Activated CD4-positive, alpha-beta T cell treated with anti-CD3 and anti-CD28 coated beads, Interleukin-2, amount 10 ng/mL, durations not matched to agents 7 days and 5 days (primary cell): ENCODE results near the gene PPP1R14B. TPM values are rescaled to one million over a fixed set of nuclear protein-coding genes. Genes with fewer than 3 reads are reported as not detected.

Source experiments
- CTCF ChIA-PET: fragments of 350-600 bp; sonication (Branson Sonifier 250); formaldehyde crosslinking; loops from one replicate; lab custom pipeline; 2021; ENCODE audit warnings: antibody characterized with exemption; lab: Charles Lee
- POLR2A ChIA-PET: fragments of 350-600 bp; sonication (Branson Sonifier 250); formaldehyde crosslinking; loops from one replicate; lab custom pipeline; 2021; ENCODE audit warnings: antibody characterized with exemption; lab: Charles Lee
- DNase-seq: peaks from one replicate; pipeline ENCODE4 v3.0.0-alpha.2; 2020
- H3K27ac Mint-ChIP-seq: one replicate; pipeline ENCODE4 v1.8.0; 2021; ENCODE audit warnings: mild to moderate bottlenecking, moderate library complexity, mixed read lengths
- H3K27me3 Mint-ChIP-seq: one replicate; pipeline ENCODE4 v1.8.0; 2021; ENCODE audit warnings: mixed read lengths
- H3K36me3 Mint-ChIP-seq: one replicate; pipeline ENCODE4 v1.8.0; 2021; ENCODE audit warnings: low read depth, mixed read lengths
- H3K4me1 Mint-ChIP-seq: one replicate; pipeline ENCODE4 v1.8.0; 2021; ENCODE audit warnings: mixed read lengths
- H3K4me3 Mint-ChIP-seq: one replicate; pipeline ENCODE4 v1.8.0; 2021; ENCODE audit warnings: mild to moderate bottlenecking, moderate library complexity, mixed read lengths
- H3K9me3 Mint-ChIP-seq: one replicate; pipeline ENCODE4 v1.8.0; 2021; ENCODE audit warnings: mixed read lengths
- total RNA-seq, 2 experiments: library from RNA; stranded (reverse); gene quantifications; one replicate each; pipeline ENCODE4 v1.2.3, GENCODE V29; 2021

The PPP1R14B gene
- total RNA-seq, 2 experiments from 2014 or later, result 81.1 to 86.0 TPM

DNA sequence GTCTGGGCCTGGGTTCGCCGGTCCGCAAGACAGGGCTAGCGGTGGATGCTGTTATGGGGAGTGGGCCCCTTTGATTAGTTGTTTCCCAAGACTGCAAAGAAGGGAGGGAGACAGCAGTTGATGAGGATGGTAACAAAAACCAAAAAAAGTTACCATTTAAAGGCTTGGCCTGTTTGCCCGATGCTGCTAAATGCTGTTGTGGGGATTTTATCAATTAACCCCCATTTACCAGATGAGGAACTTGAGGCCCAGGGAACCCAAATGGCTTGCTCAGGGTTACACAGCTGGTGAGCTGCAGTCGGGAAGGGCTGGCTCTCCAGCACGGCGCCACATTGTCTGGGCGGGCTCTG is 24.1 kb downstream of the PPP1R14B start:
- POLR2A ChIA-PET, result interaction anchor here (0.6 kb wide), 1 partner anchor 31 kb away, joined by 3 read pairs; no protein-coding TSS in a partner anchor
- Mint-ChIP-seq H3K4me1 (peaks cover 20% of the 10 kb centered on the region), H3K27me3 (no peaks in the 10 kb centered on the region), H3K9me3 (no peaks in the 10 kb centered on the region), H3K4me3 (no peak overlapping the region), H3K36me3 (peaks cover 11% of the 10 kb centered on the region), H3K27ac (no peak overlapping the region)
- CTCF ChIA-PET, result interaction anchor here (1.1 to 9.2 kb wide), 3 partner anchors 10 to 108 kb away, joined by 5 to 94 read pairs (median 7); partner anchors contain the start of gene FERMT3
- DNase-seq, result no peak

DNA sequence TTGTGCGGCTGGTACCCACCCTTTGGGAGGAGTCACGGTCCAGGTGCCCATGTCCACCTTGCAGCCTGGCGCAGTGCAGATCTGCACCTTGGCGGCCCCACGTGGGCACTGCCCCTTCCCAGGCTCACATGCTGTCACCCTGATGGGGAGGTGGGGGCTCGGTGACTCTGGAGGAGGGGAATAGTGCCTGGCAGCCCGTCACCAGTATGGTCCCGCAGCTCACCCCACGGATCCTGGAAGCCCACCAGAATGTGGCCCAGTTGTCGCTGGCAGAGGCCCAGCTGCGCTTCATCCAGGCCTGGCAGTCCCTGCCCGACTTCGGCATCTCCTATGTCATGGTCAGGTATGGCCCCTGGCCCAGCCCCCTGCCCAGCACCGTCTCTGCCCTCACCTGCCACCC is 25.9 kb downstream of the PPP1R14B start:
- CTCF ChIA-PET, result interaction anchor here (0.6 to 1.1 kb wide), 2 partner anchors 12 to 84 kb away, joined by 3 read pairs; no protein-coding TSS in a partner anchor
- POLR2A ChIA-PET, result no interaction called here
- Mint-ChIP-seq H3K27ac (no peak overlapping the region), H3K4me3 (no peak overlapping the region), H3K27me3 (no peaks in the 10 kb centered on the region), H3K36me3 (peaks cover 15% of the 10 kb centered on the region), H3K9me3 (no peaks in the 10 kb centered on the region), H3K4me1 (peaks cover 14% of the 10 kb centered on the region)
- DNase-seq, result no peak

DNA sequence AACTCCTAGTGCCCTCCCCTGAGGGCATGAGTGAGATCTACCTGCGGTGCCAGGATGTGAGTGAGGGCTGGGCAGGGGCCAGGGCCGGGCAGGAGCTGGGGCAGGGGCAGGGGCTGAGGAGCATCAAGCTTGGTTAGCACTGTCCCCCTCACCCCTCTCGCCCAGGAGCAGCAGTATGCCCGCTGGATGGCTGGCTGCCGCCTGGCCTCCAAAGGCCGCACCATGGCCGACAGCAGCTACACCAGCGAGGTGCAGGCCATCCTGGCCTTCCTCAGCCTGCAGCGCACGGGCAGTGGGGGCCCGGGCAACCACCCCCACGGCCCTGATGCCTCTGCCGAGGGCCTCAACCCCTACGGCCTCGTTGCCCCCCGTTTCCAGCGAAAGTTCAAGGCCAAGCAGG is 26.5 kb downstream of the PPP1R14B start:
- Mint-ChIP-seq H3K27ac (no peak overlapping the region), H3K36me3 (peaks cover 16% of the 10 kb centered on the region), H3K4me3 (no peak overlapping the region), H3K27me3 (no peaks in the 10 kb centered on the region), H3K9me3 (no peaks in the 10 kb centered on the region), H3K4me1 (peaks cover 12% of the 10 kb centered on the region)
- CTCF ChIA-PET, result interaction anchor here (1.1 to 1.4 kb wide), 2 partner anchors 13 to 84 kb away, joined by 3 to 5 read pairs; no protein-coding TSS in a partner anchor
- POLR2A ChIA-PET, result no interaction called here
- no peak for DNase-seq

DNA sequence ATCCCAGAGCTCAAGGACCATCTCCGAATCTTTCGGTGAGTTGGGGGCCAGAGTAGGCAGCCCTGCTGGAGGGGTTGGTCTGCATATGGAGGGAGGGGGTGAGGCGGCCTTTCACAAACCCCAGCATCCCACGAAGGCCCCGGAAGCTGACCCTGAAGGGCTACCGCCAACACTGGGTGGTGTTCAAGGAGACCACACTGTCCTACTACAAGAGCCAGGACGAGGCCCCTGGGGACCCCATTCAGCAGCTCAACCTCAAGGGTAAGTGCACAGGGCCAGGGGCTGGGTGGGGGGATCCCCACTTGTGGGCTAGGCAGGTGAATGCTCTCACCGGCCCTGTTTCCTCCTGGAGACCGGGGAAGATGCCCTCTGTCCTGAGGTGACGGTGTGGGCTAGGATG is 27.0 kb downstream of the PPP1R14B start:
- Mint-ChIP-seq H3K36me3 (peaks cover 21% of the 10 kb centered on the region), H3K27ac (no peak overlapping the region), H3K9me3 (no peaks in the 10 kb centered on the region), H3K4me1 (peaks cover 11% of the 10 kb centered on the region), H3K27me3 (no peaks in the 10 kb centered on the region), H3K4me3 (no peak overlapping the region)
- DNase-seq, result no peak
- ChIA-PET CTCF (interaction anchor here (0.9 to 1.6 kb wide), 6 partner anchors 9 to 85 kb away, joined by 3 to 5 read pairs (median 3); partner anchors contain the start of gene DNAJC4), POLR2A (no interaction called here)

DNA sequence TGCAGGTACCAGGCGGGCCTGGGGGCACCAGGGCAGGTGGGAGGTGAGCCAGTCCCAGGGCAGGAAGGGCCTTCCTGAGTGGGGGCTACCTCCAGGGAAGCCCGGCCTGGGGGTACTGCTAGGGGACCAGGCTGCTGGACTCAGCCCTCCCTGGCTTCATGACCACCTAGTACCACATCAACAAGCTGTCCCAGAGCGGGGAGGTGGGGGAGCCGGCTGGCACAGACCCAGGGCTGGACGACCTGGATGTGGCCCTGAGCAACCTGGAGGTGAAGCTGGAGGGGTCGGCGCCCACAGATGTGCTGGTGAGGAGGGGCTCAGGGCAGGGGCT is 27.4 kb downstream of the PPP1R14B start:
- Mint-ChIP-seq H3K36me3 (peaks cover 25% of the 10 kb centered on the region), H3K27ac (peak overlapping the region; percentile 64), H3K27me3 (no peaks in the 10 kb centered on the region), H3K4me1 (peaks cover 10% of the 10 kb centered on the region), H3K4me3 (no peak overlapping the region), H3K9me3 (no peaks in the 10 kb centered on the region)
- ChIA-PET POLR2A (no interaction called here), CTCF (interaction anchor here (0.9 to 2.8 kb wide), 7 partner anchors 9 to 41 kb away, joined by 3 to 10 read pairs (median 3); partner anchors contain the start of gene DNAJC4)
- DNase-seq, result no peak

DNA sequence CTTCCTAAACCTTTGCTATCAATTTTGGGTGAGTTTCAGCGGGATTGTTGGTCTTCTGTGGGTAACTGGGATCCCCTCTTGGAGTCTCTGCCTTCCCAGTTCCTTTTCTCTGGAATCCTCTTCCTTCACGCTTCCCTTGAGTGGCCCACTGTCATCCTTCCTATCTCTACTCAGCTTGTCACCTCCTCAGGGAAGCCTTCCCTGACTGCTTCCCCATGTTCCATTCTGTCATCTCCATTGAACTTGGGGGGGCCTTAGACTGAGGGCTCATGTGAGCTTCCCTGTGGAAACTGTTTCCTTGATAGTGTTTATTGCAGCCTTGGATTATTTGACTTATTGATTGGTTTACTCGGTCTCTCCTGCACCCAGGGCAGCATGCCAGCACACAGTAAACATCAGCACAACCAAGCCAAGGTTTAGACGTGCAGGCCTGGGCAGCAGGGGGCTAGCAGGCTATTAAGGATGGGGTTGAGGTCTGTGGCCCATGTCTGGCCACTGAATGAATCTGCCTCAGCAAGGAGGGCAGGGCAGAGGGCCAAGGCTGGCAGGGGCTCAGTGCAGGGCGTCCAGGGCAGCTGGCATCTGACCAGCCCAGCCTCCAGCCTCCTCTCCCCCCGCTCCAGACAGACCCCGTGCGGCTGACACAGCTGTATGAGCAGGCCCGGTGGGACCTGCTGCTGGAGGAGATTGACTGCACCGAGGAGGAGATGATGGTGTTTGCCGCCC is 28.0 kb downstream of the PPP1R14B start:
- Mint-ChIP-seq H3K4me3 (no peak overlapping the region), H3K4me1 (peaks cover 9% of the 10 kb centered on the region), H3K27me3 (no peaks in the 10 kb centered on the region), H3K36me3 (peaks cover 26% of the 10 kb centered on the region), H3K27ac (peak overlapping the region; percentile 64), H3K9me3 (no peaks in the 10 kb centered on the region)
- ChIA-PET CTCF (interaction anchor here (0.9 to 2.8 kb wide), 9 partner anchors 8 to 86 kb away, joined by 3 to 10 read pairs (median 3); partner anchors contain the start of genes DNAJC4 and ESRRA), POLR2A (no interaction called here)
- no peak for DNase-seq

DNA sequence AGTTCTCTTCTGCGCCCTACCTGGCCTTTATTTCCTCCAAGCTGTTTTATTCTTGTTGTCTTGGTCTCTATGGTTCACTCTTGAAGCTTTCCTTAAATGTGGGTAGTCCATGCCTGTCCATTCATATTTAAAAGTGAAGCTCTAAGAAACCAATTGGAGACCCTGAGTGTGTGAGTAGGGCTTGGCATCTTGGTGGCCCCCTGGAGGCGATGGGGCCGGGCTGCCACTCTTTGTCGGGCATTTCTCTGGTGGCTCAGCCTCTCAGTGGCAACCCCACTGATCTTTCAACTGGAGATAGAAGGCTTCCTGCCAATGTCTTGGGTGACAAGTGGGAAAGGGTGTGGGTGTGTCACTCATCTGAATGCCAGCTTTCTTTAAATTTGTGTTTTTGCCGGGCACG is 29.9 kb downstream of the PPP1R14B start:
- peaks cover 16% of the 10 kb centered on the region for H3K4me1 Mint-ChIP-seq
- POLR2A ChIA-PET, result interaction anchor here (0.6 kb wide), 2 partner anchors 20 to 88 kb away, joined by 3 to 4 read pairs; partner anchors contain the start of gene ESRRA
- H3K36me3 Mint-ChIP-seq, result peaks cover 35% of the 10 kb centered on the region
- H3K27me3 Mint-ChIP-seq, result no peaks in the 10 kb centered on the region
- H3K27ac Mint-ChIP-seq, result no peak overlapping the region
- no peak for DNase-seq
- no peak overlapping the region for H3K4me3 Mint-ChIP-seq
- CTCF ChIA-PET, result interaction anchor here (0.9 to 2.8 kb wide), 7 partner anchors 9 to 39 kb away, joined by 3 to 10 read pairs (median 7); partner anchors contain the start of genes NUDT22 and TRPT1
- no peaks in the 10 kb centered on the region for H3K9me3 Mint-ChIP-seq

DNA sequence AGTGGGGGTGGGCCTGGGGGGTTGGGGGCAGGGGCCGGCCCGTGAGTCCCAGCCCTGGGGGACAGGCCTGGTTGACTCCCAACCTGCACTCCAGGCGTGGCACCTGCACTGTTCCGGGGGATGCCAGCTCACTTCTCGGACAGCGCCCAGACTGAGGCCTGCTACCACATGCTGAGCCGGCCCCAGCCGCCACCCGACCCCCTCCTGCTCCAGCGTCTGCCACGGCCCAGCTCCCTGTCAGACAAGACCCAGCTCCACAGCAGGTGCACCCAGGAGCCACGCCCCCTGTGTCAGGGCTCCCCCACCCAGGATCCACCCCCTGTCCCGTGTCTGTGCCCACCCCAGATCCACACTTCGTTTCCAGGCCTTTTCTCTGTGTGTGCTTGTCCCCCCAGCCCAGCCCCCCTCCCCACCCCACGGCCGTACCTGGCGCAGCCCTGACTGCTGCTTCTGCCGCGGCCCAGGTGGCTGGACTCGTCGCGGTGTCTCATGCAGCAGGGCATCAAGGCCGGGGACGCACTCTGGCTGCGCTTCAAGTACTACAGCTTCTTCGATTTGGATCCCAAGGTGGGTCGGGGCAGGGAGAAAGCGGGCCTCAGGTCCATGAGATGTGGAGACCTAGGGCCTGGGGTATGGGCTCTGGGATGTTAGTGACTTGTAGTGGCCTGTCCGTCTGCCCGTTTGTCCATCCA is 35.4 kb downstream of the PPP1R14B start:
- Mint-ChIP-seq H3K9me3 (no peaks in the 10 kb centered on the region), H3K36me3 (peaks cover 55% of the 10 kb centered on the region), H3K27me3 (no peaks in the 10 kb centered on the region), H3K27ac (peak overlapping the region; percentile 54), H3K4me3 (no peak overlapping the region), H3K4me1 (peaks cover 38% of the 10 kb centered on the region)
- ChIA-PET POLR2A (no interaction called here), CTCF (interaction anchor here (0.5 to 10.1 kb wide), 6 partner anchors 8 to 89 kb away, joined by 3 to 94 read pairs (median 4); partner anchors contain the start of genes DNAJC4, NUDT22 and TRPT1)
- no peak for DNase-seq

DNA sequence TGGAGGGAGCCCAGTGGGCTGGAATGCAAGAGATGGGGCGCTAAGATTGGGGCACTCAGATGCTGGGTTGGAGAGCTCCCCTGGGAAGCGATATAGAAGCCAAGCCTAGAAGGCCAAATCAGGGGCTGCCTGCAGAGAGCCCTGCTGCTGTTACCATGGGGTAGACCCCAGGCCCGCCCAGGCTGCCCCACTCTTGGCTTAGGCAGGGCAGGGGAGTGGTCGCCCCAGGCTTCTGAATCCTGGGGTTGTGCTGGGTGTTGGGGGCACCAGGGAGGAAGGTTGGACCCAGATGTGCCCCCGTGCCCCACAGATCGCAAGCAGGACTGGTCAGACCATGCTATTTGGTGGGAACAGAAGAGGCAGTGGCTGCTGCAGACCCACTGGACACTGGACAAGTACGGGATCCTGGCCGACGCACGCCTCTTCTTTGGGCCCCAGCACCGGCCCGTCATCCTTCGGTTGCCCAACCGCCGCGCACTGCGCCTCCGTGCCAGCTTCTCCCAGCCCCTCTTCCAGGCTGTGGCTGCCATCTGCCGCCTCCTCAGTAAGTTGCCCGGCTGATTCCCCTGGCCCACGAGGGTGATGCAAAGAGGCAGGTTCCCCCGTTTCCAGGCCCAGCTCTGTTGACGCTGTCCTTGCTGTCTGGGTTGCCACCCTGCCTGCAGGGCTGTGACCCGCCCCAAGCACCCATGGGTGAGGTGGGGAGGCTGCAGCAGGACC is 36.3 kb downstream of the PPP1R14B start:
- no peaks in the 10 kb centered on the region for H3K27me3 Mint-ChIP-seq
- ChIA-PET CTCF (interaction anchor here (0.5 to 10.1 kb wide), 6 partner anchors 9 to 90 kb away, joined by 3 to 94 read pairs (median 4); partner anchors contain the start of genes DNAJC4, NUDT22 and TRPT1), POLR2A (no interaction called here)
- H3K4me1 Mint-ChIP-seq, result peaks cover 47% of the 10 kb centered on the region
- H3K27ac Mint-ChIP-seq, result no peak overlapping the region
- H3K36me3 Mint-ChIP-seq, result peaks cover 60% of the 10 kb centered on the region
- H3K9me3 Mint-ChIP-seq, result no peaks in the 10 kb centered on the region
- no peak overlapping the region for H3K4me3 Mint-ChIP-seq
- DNase-seq, result no peak

DNA sequence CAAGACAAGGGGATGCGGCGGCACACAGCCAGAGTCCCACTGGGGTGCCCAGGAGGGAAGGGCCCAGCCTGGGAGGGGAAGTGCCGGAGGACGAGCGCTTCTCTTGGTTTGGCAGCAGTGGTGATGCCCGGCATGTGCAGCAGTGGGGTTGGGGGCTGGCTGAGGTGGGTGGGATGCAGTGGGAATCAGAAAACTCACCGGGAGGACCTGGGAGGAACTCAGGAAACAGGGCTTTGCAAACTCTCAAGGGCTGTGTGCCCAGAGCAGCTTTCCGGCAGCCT is 37.2 kb downstream of the PPP1R14B start:
- peak overlapping the region; percentile 69 for H3K27ac Mint-ChIP-seq
- H3K4me1 Mint-ChIP-seq, result peaks cover 47% of the 10 kb centered on the region
- CTCF ChIA-PET, result interaction anchor here (1.2 to 10.1 kb wide), 3 partner anchors 9 to 17 kb away, joined by 3 to 141 read pairs (median 94); partner anchors contain the start of genes DNAJC4, NUDT22, STIP1 and TRPT1
- H3K4me3 Mint-ChIP-seq, result no peak overlapping the region
- POLR2A ChIA-PET, result no interaction called here
- no peak for DNase-seq
- H3K9me3 Mint-ChIP-seq, result no peaks in the 10 kb centered on the region
- no peaks in the 10 kb centered on the region for H3K27me3 Mint-ChIP-seq
- H3K36me3 Mint-ChIP-seq, result peaks cover 54% of the 10 kb centered on the region

DNA sequence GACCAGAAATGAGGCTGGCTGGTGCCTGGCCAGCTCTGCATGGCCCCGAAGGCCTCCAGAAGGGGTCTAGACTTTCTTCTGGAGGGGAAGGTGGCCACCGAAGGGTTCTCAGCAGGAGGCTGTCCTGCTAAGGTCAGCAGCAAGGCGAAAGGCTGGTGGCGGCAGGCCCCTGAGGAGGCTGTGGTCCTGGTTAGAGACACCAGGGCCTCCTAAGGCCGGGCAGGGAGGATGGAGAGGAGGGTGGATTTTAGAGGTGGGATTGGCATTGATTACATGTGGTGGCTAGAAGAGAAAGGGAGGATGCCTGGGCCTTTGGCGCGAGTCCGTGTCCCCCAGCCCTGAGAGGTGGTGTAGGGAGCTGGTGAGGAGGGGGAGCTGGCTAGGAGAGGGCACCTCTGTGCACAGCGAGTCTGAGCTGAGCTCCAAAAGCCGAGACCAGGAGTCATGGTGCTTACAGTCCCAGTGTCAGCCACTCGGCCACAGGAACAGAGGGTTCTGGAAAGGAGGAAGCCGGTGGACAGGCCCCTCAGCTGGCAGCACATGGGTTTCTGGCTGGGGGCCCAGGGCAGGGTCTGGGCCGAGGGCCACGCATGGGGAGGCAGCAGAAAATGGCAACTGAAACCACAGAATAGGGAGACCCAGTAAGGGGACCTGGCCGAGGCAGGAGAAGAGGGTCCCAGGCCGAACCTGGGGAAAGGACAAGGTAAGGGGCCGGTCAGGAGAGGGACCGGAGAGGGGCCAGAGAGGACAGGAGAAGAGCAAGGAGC is 37.8 kb downstream of the PPP1R14B start:
- H3K27ac Mint-ChIP-seq, result peak overlapping the region; percentile 69
- CTCF ChIA-PET, result interaction anchor here (1.2 to 10.1 kb wide), 5 partner anchors 9 to 42 kb away, joined by 3 to 141 read pairs (median 12); partner anchors contain the start of genes DNAJC4, NUDT22, PLCB3 and STIP1
- H3K9me3 Mint-ChIP-seq, result no peaks in the 10 kb centered on the region
- H3K36me3 Mint-ChIP-seq, result peaks cover 58% of the 10 kb centered on the region
- POLR2A ChIA-PET, result no interaction called here
- no peak for DNase-seq
- peaks cover 53% of the 10 kb centered on the region for H3K4me1 Mint-ChIP-seq
- H3K27me3 Mint-ChIP-seq, result no peaks in the 10 kb centered on the region
- peak overlapping the region; percentile 58 for H3K4me3 Mint-ChIP-seq
